ENCODE results near the gene FMN1. TPM values are rescaled to one million over a fixed set of nuclear protein-coding genes. Genes with fewer than 3 reads are reported as not detected.

The FMN1 gene
- total RNA-seq, 1 donor from 2014 or later = 4.0 TPM

- H3K4me1 Mint-ChIP-seq (ENCODE audit: low read depth) = peaks cover 6% of the 10 kb centered on the region
- DNase-seq (ENCODE audit: low spot score) = no peak
- no peaks in the 10 kb centered on the region for H3K9me3 Mint-ChIP-seq (ENCODE audit: low read depth)
- no peak overlapping the region for H3K27ac Mint-ChIP-seq (ENCODE audit: unreplicated experiment)
- TF ChIP-seq CTCF (IDR thresholded peaks at IDR 0.05) = no peak
- peaks cover 7% of the 10 kb centered on the region for H3K36me3 Mint-ChIP-seq (ENCODE audit: low read depth)
- H3K4me3 Mint-ChIP-seq (ENCODE audit: unreplicated experiment) = no peak overlapping the region
- H3K27me3 Mint-ChIP-seq (ENCODE audit: low read depth) = no peaks in the 10 kb centered on the region
These were observed 295.4 kb downstream of the FMN1 start for GRCh38 chr15:32899126-32899596.

GRCh38 chr15:32898414-32898813 is 296.1 kb downstream of the FMN1 start:
- Mint-ChIP-seq H3K27ac (ENCODE audit: unreplicated experiment) (no peak overlapping the region), H3K36me3 (ENCODE audit: low read depth) (peaks cover 7% of the 10 kb centered on the region), H3K4me3 (ENCODE audit: unreplicated experiment) (no peak overlapping the region)

GRCh38 chr15:32893421-32893820 is 301.1 kb downstream of the FMN1 start:
- Mint-ChIP-seq H3K4me3 (ENCODE audit: unreplicated experiment) (no peak overlapping the region), H3K27ac (ENCODE audit: unreplicated experiment) (no peak overlapping the region), H3K9me3 (ENCODE audit: low read depth) (no peaks in the 10 kb centered on the region), H3K36me3 (ENCODE audit: low read depth) (peaks cover 3% of the 10 kb centered on the region), H3K27me3 (ENCODE audit: low read depth) (no peaks in the 10 kb centered on the region), H3K4me1 (ENCODE audit: low read depth) (no peaks in the 10 kb centered on the region)
- TF ChIP-seq CTCF (IDR thresholded peaks at IDR 0.05) = no peak
- no peak for DNase-seq (ENCODE audit: low spot score)

More at GRCh38 chr15:32898414-32898813, 296.1 kb downstream of the FMN1 start:
- DNase-seq (ENCODE audit: low spot score) = no peak
- Mint-ChIP-seq H3K9me3 (ENCODE audit: low read depth) (no peaks in the 10 kb centered on the region), H3K4me1 (ENCODE audit: low read depth) (peaks cover 6% of the 10 kb centered on the region), H3K27me3 (ENCODE audit: low read depth) (no peaks in the 10 kb centered on the region)
- TF ChIP-seq CTCF (IDR thresholded peaks at IDR 0.05) = no peak

GRCh38 chr15:32889214-32889613 is 305.3 kb downstream of the FMN1 start:
- Mint-ChIP-seq H3K4me1 (ENCODE audit: low read depth) (peaks cover 15% of the 10 kb centered on the region), H3K27ac (ENCODE audit: unreplicated experiment) (no peak overlapping the region)

GRCh38 chr15:32888221-32888761 is 306.2 kb downstream of the FMN1 start:
- TF ChIP-seq CTCF (IDR thresholded peaks at IDR 0.05) = no peak
- H3K4me3 Mint-ChIP-seq (ENCODE audit: unreplicated experiment) = no peak overlapping the region
- H3K9me3 Mint-ChIP-seq (ENCODE audit: low read depth) = no peaks in the 10 kb centered on the region
- H3K36me3 Mint-ChIP-seq (ENCODE audit: low read depth) = peaks cover 2% of the 10 kb centered on the region
- DNase-seq (ENCODE audit: low spot score) = no peak
- H3K27me3 Mint-ChIP-seq (ENCODE audit: low read depth) = no peaks in the 10 kb centered on the region
- H3K27ac Mint-ChIP-seq (ENCODE audit: unreplicated experiment) = no peak overlapping the region
- peaks cover 18% of the 10 kb centered on the region for H3K4me1 Mint-ChIP-seq (ENCODE audit: low read depth)

More at GRCh38 chr15:32889214-32889613, 305.3 kb downstream of the FMN1 start:
- TF ChIP-seq CTCF (IDR thresholded peaks at IDR 0.05) = no peak
- Mint-ChIP-seq H3K4me3 (ENCODE audit: unreplicated experiment) (no peak overlapping the region), H3K27me3 (ENCODE audit: low read depth) (no peaks in the 10 kb centered on the region), H3K36me3 (ENCODE audit: low read depth) (peaks cover under 1% of the 10 kb centered on the region), H3K9me3 (ENCODE audit: low read depth) (no peaks in the 10 kb centered on the region)
- DNase-seq (ENCODE audit: low spot score) = no peak

All from chondrocyte (in vitro differentiated cells).